ENCODE measurements around the gene MGAT3. TPM values are rescaled to one million over a fixed set of nuclear protein-coding genes. Genes with fewer than 3 reads are reported as not detected.

The MGAT3 gene
- total and polyA plus RNA-seq, 2 of the 13 experiments (the other 11 are each of a cell fraction or from before 2014, with no cell fraction given): 0.11 to 0.15 TPM

DNA sequence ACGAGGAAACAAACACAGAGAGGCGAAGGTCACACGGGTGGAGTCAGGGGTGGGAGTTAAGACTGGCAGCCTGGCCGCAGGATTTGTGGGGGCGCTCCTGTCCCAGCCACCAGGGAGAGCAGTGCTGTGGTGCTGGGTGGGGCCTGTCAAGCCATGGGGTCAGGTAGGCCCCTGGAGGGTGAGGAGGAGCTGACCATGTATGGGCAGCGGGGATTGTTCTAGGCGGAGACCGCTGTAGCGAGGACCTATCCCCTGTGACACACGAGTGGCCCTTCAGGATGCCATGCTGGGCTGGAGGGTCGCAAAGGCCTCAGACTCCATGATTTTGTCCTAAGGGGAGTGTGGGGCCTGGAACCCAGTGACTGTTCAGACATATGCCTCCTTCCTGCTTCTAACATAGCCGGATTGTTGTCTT lies 77.3 kb downstream of the MGAT3 start (continued):
- no peak for TF ChIP-seq ZEB1 (IDR thresholded peaks at IDR 0.05; ENCODE audit: insufficient replicate concordance, low read depth)
- TF ChIP-seq ZNF619 (CRISPR knock-in tag; IDR thresholded peaks at IDR 0.05): no peak
- no peak for TF ChIP-seq ZNF382 (CRISPR knock-in tag; IDR thresholded peaks at IDR 0.05; ENCODE audit: borderline replicate concordance)
- no peak for TF ChIP-seq MED8 (CRISPR knock-in tag; IDR thresholded peaks at IDR 0.05; ENCODE audit: insufficient replicate concordance)
- TF ChIP-seq ZNF558 (CRISPR knock-in tag; IDR thresholded peaks at IDR 0.05; ENCODE audit: borderline replicate concordance): no peak
- no peak for TF ChIP-seq CBFB (CRISPR knock-in tag; IDR thresholded peaks at IDR 0.05)
- TF ChIP-seq STAG1 (CRISPR knock-in tag; IDR thresholded peaks at IDR 0.05): peak; percentile 51
- TF ChIP-seq ZNF256 (CRISPR knock-in tag; conservative IDR thresholded peaks at IDR 0.05): no peak
- TF ChIP-seq ZNF296 (CRISPR knock-in tag; conservative IDR thresholded peaks at IDR 0.05): no peak
- no peak for TF ChIP-seq HDAC6 (IDR thresholded peaks at IDR 0.05; ENCODE audit: low read depth, low read length)
- TF ChIP-seq KLF15 (CRISPR knock-in tag; IDR thresholded peaks at IDR 0.05; ENCODE audit: borderline replicate concordance): no peak
- no peak for TF ChIP-seq LRRFIP1 (CRISPR knock-in tag; conservative IDR thresholded peaks at IDR 0.05)
- peak; percentile 65 for TF ChIP-seq HOXA3 (CRISPR knock-in tag; IDR thresholded peaks at IDR 0.05)
- TF ChIP-seq DZIP1 (CRISPR knock-in tag; IDR thresholded peaks at IDR 0.05): no peak
- TF ChIP-seq ZBTB26 (CRISPR knock-in tag; IDR thresholded peaks at IDR 0.05; ENCODE audit: borderline replicate concordance): peak; percentile 45; the same call in 1 of the 2 replicates
- TF ChIP-seq DRAP1 (CRISPR knock-in tag; IDR thresholded peaks at IDR 0.05): no peak
- no peak for TF ChIP-seq ZSCAN29 (CRISPR knock-in tag; conservative IDR thresholded peaks at IDR 0.05)
- no peak for TF ChIP-seq ZBED4 (CRISPR knock-in tag; IDR thresholded peaks at IDR 0.05; ENCODE audit: borderline replicate concordance)
